HG02588 (cell line): ENCODE data around the gene GSTCD.
"Not testable (repeated sequence)": the region's sequence is repeated elsewhere in the genome, so short reads cannot be mapped to it uniquely, and the experiment has no call there.

Experiments used
- ATAC-seq: cut with Tn5 transposase; IDR thresholded peaks from one replicate; pipeline ENCODE4 v1.9.1; 2021; ENCODE audit warnings: mild to moderate bottlenecking, moderate library complexity; ENCODE audit not compliant: unreplicated experiment

Gene GSTCD

GRCh38 chr4:105797225-105797624 lies 88.6 kb downstream of the GSTCD start:
- ATAC-seq, result no peak

GRCh38 chr4:105805501-105806120 lies 97.0 kb downstream of the GSTCD start:
- no peak for ATAC-seq

GRCh38 chr4:105807496-105807895 lies 98.9 kb downstream of the GSTCD start:
- ATAC-seq, result no peak

GRCh38 chr4:105808030-105808749 lies 99.6 kb downstream of the GSTCD start:
- no peak for ATAC-seq

GRCh38 chr4:105808750-105809041 lies 100.1 kb downstream of the GSTCD start:
- ATAC-seq, result no peak

- no peak for ATAC-seq
Measured at GRCh38 chr4:105815701-105816100, 107.1 kb downstream of the GSTCD start.

GRCh38 chr4:105822061-105822460 lies 113.5 kb downstream of the GSTCD start:
- no peak for ATAC-seq

- ATAC-seq, result no peak
Measured at GRCh38 chr4:105828074-105828473, 119.5 kb downstream of the GSTCD start.

- ATAC-seq, result no peak
Measured at GRCh38 chr4:105831189-105831588, 122.6 kb downstream of the GSTCD start.

GRCh38 chr4:105835177-105835576 lies 126.6 kb downstream of the GSTCD start:
- ATAC-seq, result no peak

- no peak for ATAC-seq
Measured at GRCh38 chr4:105836537-105836936, 128.0 kb downstream of the GSTCD start.

GRCh38 chr4:105837037-105837436 lies 128.5 kb downstream of the GSTCD start:
- ATAC-seq, result no peak

- ATAC-seq, result no peak
Measured at GRCh38 chr4:105838082-105838481, 129.5 kb downstream of the GSTCD start.

GRCh38 chr4:105840426-105841174 lies 132.0 kb downstream of the GSTCD start:
- ATAC-seq, result no peak

- no peak for ATAC-seq
Measured at GRCh38 chr4:105843941-105844340, 135.4 kb downstream of the GSTCD start.

GRCh38 chr4:105845559-105845958 lies 137.0 kb downstream of the GSTCD start:
- ATAC-seq, result no peak

GRCh38 chr4:105848359-105848758 lies 139.8 kb downstream of the GSTCD start:
- not testable (repeated sequence) for ATAC-seq

GRCh38 chr4:105851196-105851595 lies 142.6 kb downstream of the GSTCD start:
- no peak for ATAC-seq

- ATAC-seq, result not testable (repeated sequence)
Measured at GRCh38 chr4:105852230-105852629, 143.6 kb downstream of the GSTCD start.

- no peak for ATAC-seq
Measured at GRCh38 chr4:105858466-105859040, 150.0 kb downstream of the GSTCD start.

GRCh38 chr4:105859233-105859632 lies 150.6 kb downstream of the GSTCD start:
- no peak for ATAC-seq

- ATAC-seq, result no peak
Measured at GRCh38 chr4:105870963-105871362, 162.4 kb downstream of the GSTCD start.
